ENCODE results near the gene PBX2.

DNA sequence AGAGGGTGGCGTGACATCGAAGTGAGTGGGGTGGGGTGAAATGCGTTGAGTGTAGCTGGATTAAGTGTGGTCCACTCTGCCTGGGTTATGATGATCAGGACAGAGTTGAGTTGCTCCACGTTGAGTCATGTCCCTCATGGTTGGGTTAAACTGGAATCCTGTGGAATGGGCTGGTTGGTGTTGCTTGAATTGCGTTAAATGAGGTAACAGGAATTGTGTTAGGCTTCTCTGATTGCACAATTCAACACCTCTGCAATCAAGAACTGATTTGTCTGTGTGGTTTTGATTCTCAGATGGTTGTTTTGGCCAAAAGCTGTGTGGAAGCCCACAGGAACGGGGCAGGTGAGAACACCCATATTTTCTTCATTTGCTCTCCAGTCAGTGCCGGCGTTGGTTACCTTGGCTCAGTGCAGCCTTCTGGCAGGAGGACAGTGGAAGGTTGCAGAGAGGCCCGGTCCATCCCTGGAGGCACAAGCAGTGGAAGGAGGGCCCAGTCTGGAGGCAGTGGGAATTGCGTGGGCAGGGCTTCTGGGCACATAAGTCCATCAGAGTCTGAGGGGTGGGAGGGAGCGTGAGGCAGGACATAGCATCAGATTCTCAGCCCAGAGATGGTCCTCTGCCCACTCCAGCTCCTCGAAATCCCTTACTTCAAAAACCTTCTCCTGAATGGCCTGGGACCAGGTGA lies 22.2 kb upstream of the PBX2 start:
- TF ChIP-seq, protein P1, sequence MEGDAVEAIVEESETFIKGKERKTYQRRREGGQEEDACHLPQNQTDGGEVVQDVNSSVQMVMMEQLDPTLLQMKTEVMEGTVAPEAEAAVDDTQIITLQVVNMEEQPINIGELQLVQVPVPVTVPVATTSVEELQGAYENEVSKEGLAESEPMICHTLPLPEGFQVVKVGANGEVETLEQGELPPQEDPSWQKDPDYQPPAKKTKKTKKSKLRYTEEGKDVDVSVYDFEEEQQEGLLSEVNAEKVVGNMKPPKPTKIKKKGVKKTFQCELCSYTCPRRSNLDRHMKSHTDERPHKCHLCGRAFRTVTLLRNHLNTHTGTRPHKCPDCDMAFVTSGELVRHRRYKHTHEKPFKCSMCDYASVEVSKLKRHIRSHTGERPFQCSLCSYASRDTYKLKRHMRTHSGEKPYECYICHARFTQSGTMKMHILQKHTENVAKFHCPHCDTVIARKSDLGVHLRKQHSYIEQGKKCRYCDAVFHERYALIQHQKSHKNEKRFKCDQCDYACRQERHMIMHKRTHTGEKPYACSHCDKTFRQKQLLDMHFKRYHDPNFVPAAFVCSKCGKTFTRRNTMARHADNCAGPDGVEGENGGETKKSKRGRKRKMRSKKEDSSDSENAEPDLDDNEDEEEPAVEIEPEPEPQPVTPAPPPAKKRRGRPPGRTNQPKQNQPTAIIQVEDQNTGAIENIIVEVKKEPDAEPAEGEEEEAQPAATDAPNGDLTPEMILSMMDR (IDR thresholded peaks at IDR 0.05 in 2 of 3, conservative IDR thresholded peaks at IDR 0.05 in 1 of 3; ENCODE audit: control insufficient read depth in 2 of 3, extremely low read depth in 1 of 3, insufficient read depth in 1 of 3, low read depth in 3 of 3, low read length in 3 of 3), result no peak
- TF ChIP-seq, protein P2, sequence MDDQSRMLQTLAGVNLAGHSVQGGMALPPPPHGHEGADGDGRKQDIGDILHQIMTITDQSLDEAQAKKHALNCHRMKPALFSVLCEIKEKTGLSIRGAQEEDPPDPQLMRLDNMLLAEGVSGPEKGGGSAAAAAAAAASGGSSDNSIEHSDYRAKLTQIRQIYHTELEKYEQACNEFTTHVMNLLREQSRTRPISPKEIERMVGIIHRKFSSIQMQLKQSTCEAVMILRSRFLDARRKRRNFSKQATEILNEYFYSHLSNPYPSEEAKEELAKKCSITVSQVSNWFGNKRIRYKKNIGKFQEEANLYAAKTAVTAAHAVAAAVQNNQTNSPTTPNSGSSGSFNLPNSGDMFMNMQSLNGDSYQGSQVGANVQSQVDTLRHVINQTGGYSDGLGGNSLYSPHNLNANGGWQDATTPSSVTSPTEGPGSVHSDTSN (IDR thresholded peaks at IDR 0.05; ENCODE audit: insufficient replicate concordance, low read depth, low read length), result no peak
- no peak for TF ChIP-seq SPI1 (IDR thresholded peaks at IDR 0.05; ENCODE audit: borderline replicate concordance, insufficient read depth, low read depth, low read length)
- no peak for TF ChIP-seq CEBPB (IDR thresholded peaks at IDR 0.05; ENCODE audit: borderline replicate concordance in 1 of 2, low read depth in 2 of 2, low read length in 2 of 2)
- TF ChIP-seq, protein P3, sequence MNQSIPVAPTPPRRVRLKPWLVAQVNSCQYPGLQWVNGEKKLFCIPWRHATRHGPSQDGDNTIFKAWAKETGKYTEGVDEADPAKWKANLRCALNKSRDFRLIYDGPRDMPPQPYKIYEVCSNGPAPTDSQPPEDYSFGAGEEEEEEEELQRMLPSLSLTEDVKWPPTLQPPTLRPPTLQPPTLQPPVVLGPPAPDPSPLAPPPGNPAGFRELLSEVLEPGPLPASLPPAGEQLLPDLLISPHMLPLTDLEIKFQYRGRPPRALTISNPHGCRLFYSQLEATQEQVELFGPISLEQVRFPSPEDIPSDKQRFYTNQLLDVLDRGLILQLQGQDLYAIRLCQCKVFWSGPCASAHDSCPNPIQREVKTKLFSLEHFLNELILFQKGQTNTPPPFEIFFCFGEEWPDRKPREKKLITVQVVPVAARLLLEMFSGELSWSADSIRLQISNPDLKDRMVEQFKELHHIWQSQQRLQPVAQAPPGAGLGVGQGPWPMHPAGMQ (IDR thresholded peaks at IDR 0.05; ENCODE audit: borderline replicate concordance), result no peak
- no peak for TF ChIP-seq ETV6 (conservative IDR thresholded peaks at IDR 0.05 in 1 of 2, IDR thresholded peaks at IDR 0.05 in 1 of 2; ENCODE audit: borderline replicate concordance in 1 of 2, low read depth in 1 of 2)
